NCI-H226 (cell line): ENCODE data around the gene DCXR.
"Not testable (repeated sequence)": the region's sequence is repeated elsewhere in the genome, so short reads cannot be mapped to it uniquely, and the experiment has no call there.

ENCODE experiments used
- DNase-seq: peaks from one replicate; pipeline ENCODE4 v3.0.0-alpha.2; 2015

Gene DCXR

DNA sequence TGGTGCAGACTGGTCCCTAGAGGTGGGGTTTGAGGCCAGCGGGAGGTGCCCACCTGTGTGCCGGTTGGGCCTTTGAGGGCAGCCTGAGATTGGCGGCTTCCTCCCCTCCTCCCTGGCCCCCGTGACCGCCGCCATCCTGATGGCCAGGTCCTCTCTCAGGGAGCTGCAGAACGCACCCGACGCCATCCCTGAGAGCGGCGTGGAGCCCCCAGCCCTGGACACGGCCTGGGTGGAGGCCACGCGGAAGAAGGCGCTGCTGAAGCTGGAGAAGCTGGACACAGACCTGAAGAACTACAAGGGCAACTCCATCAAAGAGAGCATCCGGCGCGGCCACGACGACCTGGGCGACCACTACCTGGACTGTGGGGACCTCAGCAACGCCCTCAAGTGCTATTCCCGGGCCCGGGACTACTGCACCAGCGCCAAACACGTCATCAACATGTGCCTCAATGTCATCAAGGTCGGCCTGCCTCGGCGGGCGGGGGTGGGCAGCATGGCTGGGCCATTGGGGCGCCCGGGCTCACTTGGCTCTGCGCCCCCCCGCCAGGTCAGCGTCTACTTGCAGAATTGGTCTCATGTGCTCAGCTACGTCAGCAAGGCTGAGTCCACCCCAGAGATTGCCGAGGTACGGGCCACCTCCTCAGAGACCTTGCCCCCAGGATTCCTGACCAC is 17.0 kb upstream of the DCXR start:
- peak; percentile 0 for DNase-seq

GRCh38 chr17:82053556-82054263 is 16.2 kb upstream of the DCXR start:
- DNase-seq: peak; percentile 0

- DNase-seq: no peak
Observed at GRCh38 chr17:82053130-82053529, 15.6 kb upstream of the DCXR start.

DNA sequence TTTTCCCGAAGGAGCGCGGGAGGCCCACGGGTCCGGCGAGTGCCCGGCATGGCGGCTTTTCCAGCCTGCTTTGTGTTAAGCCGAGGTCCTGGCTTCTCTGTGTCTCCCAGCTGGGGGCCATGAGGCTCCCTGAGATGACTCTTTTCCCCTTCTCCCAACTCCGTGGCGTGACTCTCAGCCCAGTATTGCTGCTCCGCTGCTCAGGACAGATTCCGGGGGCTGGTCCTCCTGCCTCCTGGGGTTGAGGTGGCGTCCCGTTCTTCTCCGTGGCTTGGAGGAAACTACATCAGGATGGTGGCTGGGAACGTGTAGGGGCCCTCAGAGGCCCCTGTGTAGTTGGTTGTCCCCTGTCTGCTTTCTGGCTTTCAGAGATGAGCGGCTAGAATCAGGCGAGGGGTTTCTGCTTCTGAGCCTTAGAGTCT is 15.2 kb upstream of the DCXR start:
- DNase-seq: no peak

DNA sequence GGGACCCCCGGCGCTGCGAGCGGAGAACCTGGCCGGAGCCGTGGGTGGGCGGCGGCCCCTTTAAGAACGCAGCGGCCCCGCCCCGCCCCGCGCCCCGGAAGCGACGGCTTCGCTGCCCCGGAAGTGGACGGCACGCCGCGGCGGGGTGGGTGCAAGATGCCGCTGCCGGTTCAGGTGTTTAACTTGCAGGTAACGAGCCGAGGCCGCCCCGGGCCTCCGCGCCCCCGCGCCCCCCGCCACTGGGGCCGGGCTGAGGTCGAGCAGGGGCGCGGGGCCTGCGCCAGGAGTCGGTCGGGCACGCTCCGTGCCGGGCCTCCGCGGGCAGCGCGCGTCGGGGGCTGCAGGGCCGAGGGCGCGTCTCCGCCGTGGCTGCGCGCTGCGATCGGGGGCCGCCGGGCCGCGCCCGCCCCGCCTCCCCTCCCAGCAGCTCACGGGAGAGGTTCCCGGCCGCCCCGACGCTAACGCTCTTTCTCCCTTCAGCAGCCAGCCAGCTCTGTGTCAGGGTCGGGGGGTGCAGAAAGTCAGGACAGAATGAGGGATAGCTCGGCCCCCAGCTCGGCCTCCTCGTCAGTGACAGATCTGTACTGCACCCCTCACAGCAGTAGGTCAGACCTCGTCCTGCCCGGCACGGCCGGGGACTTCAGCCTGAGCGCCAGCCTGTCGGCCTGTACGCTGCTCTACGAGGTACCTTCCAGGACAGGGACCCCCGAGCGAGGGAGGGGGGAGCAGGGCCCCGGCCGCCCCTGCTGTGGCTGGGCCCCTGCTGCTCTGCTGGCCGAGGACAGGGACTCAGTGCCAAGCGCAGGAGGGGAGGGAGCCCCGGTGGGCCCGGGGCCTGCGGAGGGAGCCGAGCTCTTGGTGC is 14.5 kb upstream of the DCXR start, which contains the start of the genes GPS1 and RFNG:
GPS1 (plus strand) TSS at position 123 of the 862 bp plus-strand sequence; CDS start at position 157, 34 bp downstream.
RFNG (minus strand) TSS at position 36 of the 862 bp plus-strand sequence. CDS start 45 bp downstream, outside the sequence.
- DNase-seq: peak; percentile 55

DNA sequence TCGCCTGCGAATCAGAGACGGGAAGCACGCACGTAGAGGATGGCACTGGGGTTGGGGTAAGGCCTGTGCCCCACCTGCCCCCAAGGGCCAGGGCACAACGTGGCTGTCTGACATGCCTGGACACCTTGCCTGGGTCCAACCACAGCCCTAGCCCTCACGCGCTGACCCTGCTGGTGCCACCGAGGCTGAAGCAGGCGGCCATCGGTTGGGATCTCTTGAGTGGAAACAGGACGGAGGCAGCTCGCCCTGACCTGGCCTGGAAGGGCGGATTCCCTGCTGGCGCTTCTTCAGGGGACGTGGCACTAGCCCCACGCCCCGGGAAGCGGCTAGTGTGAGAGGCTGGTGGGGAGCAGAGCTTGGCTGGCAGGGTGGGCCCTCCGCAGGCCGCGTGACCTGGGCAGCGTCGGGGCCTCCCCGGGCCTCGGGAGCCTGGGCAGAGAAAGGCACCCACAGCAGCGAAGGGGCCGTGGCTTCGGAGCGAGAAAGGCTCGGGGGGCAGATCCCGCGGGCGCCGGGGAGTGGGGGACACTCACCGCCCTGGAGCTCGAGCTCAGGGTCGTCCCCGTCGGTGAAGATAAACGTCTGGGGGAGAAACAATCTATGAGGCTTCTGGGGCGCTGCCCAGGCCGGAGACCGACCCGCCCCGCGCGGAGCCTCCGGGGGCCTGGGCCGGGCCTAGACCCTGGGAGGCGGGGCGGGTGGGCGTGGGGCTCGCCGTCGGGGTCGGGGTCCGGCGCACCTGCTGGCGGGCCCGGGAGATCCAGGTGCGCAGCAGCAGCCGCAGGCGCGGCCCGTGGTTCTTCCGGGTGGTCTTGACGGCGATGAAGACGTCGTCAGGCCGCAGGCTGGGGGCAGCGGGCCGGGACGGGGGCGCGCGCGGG is 13.5 kb upstream of the DCXR start:
- no peak for DNase-seq

- no peak for DNase-seq
Observed at GRCh38 chr17:82050152-82050760, 12.8 kb upstream of the DCXR start.

GRCh38 chr17:82049521-82049971 is 12.0 kb upstream of the DCXR start:
- no peak for DNase-seq

GRCh38 chr17:82049106-82049505 is 11.6 kb upstream of the DCXR start:
- DNase-seq: no peak

DNA sequence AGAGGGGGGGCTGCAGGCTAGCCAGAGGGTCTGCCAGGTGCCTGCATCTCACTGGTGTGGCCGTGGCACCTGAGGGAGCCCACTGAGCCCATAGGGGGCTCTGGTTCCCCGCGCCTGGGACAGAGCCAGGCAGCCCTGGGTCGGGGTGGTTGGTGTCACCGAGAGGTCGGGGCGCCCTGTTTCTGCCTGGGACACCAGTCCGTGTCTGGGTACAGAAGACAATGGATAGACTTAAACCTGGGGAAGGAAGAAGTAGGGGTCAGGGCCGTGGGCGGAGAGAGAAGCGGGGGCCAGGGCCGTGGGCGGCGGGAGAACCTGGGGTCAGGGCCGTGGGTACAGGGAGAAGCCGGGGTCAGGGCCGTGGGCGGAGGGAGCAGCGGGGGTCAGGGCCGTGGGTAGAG is 11.1 kb upstream of the DCXR start:
- no peak for DNase-seq

DNA sequence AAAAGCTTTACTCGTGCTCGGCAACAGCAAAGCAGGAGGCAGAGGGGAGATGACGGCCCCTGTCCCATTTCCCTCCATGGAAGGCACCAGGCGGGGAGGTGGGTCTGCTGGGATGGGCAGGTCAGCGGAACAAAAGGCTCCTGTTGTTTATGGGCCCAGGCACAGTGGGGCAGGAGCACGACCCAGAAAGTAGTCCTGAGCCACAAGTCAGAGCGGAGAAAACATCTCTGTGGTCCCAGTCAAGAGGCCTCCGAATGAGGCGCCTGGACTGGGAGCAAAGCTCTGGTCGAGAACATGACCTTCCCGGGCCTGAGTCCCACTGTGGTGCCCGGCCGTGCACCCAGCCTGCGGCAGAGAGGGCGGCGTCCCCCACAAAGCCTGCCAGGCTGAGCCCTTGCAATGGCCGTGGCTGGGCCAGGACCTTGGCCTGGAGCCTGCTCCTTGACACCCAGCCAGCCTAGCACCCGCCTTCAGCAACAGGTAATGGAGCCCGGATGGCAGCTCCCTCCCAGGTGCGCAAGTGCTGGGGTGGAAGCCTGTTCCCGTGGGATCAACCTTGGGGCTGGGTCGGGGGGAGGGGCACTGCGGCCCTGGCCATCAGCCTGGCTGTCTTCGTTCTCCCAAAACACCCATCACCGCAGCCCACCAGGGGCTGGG is 10.5 kb upstream of the DCXR start:
- no peak for DNase-seq

GRCh38 chr17:82047379-82047778 is 9.9 kb upstream of the DCXR start:
- DNase-seq: no peak

DNA sequence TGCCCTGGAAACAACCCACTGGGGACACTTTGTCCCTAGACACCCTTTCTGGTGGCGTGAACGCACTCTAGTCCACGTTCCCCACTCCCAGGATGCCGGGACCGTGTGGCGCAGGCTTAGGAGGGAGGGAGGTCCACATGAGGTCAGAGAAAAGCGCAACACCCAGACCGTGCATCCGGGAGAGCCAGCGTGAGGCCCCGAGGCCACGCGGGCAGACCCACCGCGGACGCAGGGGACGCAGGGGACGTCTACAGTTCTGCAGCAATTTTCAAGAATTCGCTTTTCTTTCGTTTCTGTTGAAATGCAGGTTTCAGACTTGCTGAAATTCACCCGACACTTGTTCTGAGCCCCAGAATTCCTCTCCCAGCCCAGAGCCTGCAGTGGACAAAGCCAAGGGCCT is 9.4 kb upstream of the DCXR start:
- no peak for DNase-seq

DNA sequence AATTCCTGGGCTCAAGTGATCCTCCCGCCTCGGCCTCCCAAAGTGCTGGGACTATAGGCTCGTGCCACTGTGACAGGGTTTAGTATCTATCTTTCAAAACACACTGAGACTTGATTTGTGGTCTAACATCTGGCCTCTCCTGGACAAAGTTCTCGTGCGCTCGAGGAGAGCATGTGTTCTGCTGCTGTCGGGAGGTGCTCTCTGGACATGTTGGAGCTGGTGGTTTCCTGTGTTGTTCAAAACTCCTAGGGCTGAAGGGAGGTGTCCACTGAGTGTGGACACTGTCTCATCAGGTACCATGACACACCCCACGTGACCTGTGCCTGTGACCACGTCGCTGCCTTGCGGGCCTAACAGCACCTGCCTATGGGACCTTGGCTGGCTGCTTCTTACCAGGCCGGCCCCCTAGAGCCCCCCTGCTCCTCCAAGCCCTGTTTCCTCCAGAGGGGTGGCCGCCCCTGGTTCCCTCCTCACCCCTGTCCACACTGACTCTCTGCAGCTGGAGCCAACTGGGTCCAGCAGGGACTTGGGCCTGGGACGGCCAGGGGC is 8.5 kb upstream of the DCXR start:
- DNase-seq: no peak

GRCh38 chr17:82043507-82043906 is 6.0 kb upstream of the DCXR start:
- DNase-seq: no peak

- no peak for DNase-seq
Observed at GRCh38 chr17:82042649-82043048, 5.2 kb upstream of the DCXR start.

DNA sequence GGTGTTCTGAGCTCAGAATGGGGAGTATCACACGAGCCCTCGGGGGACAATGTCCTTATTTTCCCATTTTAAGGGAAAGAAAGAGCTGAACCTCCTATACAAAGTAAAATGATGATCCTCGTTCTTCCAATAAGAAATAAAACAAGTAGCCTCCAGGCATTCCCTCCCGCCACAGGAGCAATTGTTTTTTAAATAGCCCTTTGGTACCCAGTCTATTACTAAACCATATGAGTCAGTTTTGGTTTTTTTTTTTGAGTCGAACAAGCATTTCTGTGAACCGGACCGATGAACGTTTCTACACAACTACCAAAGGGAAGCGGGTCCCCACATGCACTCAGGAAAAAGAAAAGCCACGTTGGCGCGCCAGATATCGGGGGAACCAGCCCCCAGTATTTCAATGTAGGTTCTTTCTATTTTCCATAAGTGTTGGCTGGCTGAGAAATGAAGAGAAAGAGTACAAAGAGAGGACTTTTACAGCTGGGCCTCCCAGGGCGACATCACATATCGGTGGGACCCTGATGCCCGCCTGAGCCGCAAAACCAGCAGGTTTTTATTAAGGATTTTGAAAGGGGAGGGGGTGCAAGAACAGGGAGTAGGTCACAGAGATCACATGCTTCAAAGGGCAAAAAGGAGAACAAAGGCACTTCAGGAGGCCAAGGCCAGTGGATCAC is 3.8 kb upstream of the DCXR start:
- DNase-seq: no peak

DNA sequence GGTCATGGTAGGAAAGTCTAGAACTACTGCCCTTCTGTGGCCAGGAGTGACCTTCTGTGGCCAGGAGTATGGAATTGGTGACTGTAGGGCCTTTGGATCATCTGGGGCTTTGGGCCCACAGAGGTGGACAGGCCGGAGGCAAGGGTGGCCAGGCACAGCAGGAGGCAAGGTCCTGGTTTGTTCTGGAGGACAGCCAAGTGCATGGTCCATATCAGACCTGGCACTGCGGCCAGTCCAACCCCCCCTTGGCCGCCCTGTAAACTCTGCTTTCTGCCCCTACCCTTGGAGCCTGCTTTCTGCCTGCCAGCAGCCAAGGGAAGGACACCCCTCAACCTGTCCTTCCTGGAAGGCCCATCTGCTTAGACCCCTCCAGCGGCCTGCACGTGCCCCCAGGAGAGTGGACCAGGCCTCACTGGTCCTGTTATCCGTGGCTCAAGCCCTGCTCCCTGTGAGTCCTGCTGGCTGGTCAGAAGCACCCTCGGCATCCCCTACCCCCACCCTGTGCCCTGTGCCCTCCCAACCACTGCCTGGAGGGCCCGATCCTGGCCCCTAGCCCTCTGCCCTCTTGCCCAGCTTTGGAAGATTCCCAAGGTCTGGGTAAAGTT is 2.3 kb upstream of the DCXR start:
- DNase-seq: no peak

GRCh38 chr17:82038796-82039409 is 1.4 kb upstream of the DCXR start:
- DNase-seq: not testable (repeated sequence)

- no peak for DNase-seq
Observed at GRCh38 chr17:82037889-82038195, 345 bp upstream of the DCXR start.
